HG03457 (cell line): ENCODE data around the gene TMCO1.
"Not testable (repeated sequence)": the region's sequence is repeated elsewhere in the genome, so short reads cannot be mapped to it uniquely, and the experiment has no call there.

Source experiments
- ATAC-seq: cut with Tn5 transposase; IDR thresholded peaks from one replicate; pipeline ENCODE4 v1.9.1; 2021; ENCODE audit warnings: moderate number of reproducible peaks; ENCODE audit not compliant: unreplicated experiment

Gene TMCO1

GRCh38 chr1:165688046-165688445 is 80.6 kb downstream of the TMCO1 start:
- ATAC-seq = no peak

GRCh38 chr1:165686971-165687433 is 81.7 kb downstream of the TMCO1 start:
- no peak for ATAC-seq

- ATAC-seq = no peak
Observed at GRCh38 chr1:165686121-165686970, 82.3 kb downstream of the TMCO1 start.

- ATAC-seq = no peak
Observed at GRCh38 chr1:165683848-165684485, 84.7 kb downstream of the TMCO1 start.

DNA sequence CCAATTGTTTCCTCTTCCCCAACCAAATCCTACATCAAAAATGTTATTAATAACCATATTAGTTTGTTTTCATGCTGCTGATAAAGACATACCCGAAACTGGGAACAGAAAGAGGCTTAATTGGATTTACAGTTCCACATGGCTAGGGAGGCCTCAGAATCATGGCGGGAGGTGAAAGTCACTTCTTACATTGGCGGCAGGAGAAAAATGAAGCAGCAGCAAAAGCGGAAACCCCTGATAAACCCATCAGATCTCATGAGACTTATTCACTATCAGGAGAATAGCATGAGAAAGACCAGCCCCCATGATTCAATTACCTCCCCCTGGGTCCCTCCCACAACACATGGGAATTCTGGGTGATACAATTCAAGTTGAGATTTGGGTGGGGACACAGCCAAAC is 87.9 kb downstream of the TMCO1 start:
- not testable (repeated sequence) for ATAC-seq

GRCh38 chr1:165680303-165680702 is 88.4 kb downstream of the TMCO1 start:
- no peak for ATAC-seq

GRCh38 chr1:165679282-165680036 is 89.2 kb downstream of the TMCO1 start:
- ATAC-seq = no peak

DNA sequence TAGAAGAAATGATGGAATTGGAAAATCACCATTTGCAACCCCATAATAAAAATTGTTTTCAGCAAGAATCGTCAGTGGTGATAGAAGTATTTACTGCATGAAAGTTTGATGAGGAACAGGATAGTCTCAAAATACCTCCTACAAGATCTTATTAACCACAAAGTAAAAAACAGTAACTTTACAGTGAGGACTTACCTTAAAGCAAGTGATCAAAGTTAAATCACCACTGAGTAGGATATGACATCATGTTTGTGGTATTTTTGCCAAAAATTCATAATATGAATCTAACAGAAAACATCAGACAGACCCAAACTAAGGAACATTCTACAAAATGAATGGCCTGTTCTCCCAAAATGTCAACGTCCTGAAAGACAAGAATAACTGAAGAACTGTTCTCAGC is 90.2 kb downstream of the TMCO1 start:
- no peak for ATAC-seq
